HepG2 (cell line): ENCODE measurements around the gene RNU5B-1. TPM values are rescaled to one million over a fixed set of nuclear protein-coding genes. Genes with fewer than 3 reads are reported as not detected.

Experiments used
- DMAP1 ChIP-seq: IDR thresholded peaks from 2 replicates; pipeline ENCODE4 v1.6.1; 2016
- HNRNPH1 ChIP-seq: fragments of 200-400 bp; formaldehyde crosslinking; optimal IDR thresholded peaks from 2 replicates; pipeline ENCODE3; 2017; ENCODE audit warnings: mild to moderate bottlenecking, low read depth, low read length
- SIN3B ChIP-seq: fragments of 150-350 bp; IDR thresholded peaks from 2 replicates; pipeline ENCODE4 v1.6.1; 2014; ENCODE audit warnings: low read length
- ZNF468 ChIP-seq: sonication (generic); formaldehyde crosslinking; IDR thresholded peaks from 2 replicates; pipeline ENCODE4 v1.8.0; 2022; ENCODE audit warnings: mild to moderate bottlenecking, moderate library complexity, missing genetic modification reagents
- ZNF567 ChIP-seq: sonication (generic); formaldehyde crosslinking; IDR thresholded peaks from 2 replicates; pipeline ENCODE4 v1.8.1; 2023; ENCODE audit warnings: mild to moderate bottlenecking, missing genetic modification reagents, borderline replicate concordance
- polyA plus RNA-seq, 8 experiments: library from polyadenylated mRNA; depleted of rRNA in 3 of 8; stranded (reverse) in 7 of 8; unstranded in 1 of 8; fragments of >200 nt; fragmentation: Illumina TruSeq in 4 of 8; extraction: Trizol in 4 of 8; gene quantifications; 2 replicates each; pipeline versions ENCODE4 v1.2.1 to v1.2.3, GENCODE V29; 2011 to 2016; ENCODE audit warnings: low read depth in 4 of 8, missing spikeins in 1 of 8, mixed read lengths in 1 of 8; ENCODE audit not compliant: insufficient read depth in 1 of 8
- total RNA-seq, 5 experiments: library from RNA; depleted of rRNA; stranded (reverse); fragments of >200 nt; fragmentation: Illumina TruSeq; extraction: Trizol; gene quantifications; 2 replicates each; pipeline ENCODE4 v1.2.3, GENCODE V29; 2016; ENCODE audit warnings: low read depth in 1 of 5
- TF ChIP-seq, protein P1 (sequence below): sonication (generic); formaldehyde crosslinking; IDR thresholded peaks from 2 replicates; pipeline ENCODE4; 2020; ENCODE audit warnings: missing genetic modification reagents, mild to moderate bottlenecking, borderline replicate concordance
- TF ChIP-seq, protein P2 (sequence below): sonication (generic); formaldehyde crosslinking; IDR thresholded peaks from 2 replicates; pipeline ENCODE4 v1.8.0; 2022; ENCODE audit warnings: low read depth, missing genetic modification reagents
- TF ChIP-seq, protein P3 (sequence below): sonication (generic); formaldehyde crosslinking; IDR thresholded peaks from 2 replicates; pipeline ENCODE4 v1.4.0; 2020; ENCODE audit warnings: missing genetic modification reagents
- TF ChIP-seq, protein P4 (sequence below): sonication (generic); formaldehyde crosslinking; IDR thresholded peaks from 2 replicates; pipeline ENCODE4 v1.8.0; 2022; ENCODE audit warnings: missing genetic modification reagents, low read depth, mild to moderate bottlenecking, borderline replicate concordance
- TF ChIP-seq, protein P5 (sequence below): sonication (generic); formaldehyde crosslinking; IDR thresholded peaks from 2 replicates; pipeline ENCODE4 v1.8.0; 2022; ENCODE audit warnings: missing genetic modification reagents, mild to moderate bottlenecking, borderline replicate concordance

Gene RNU5B-1
- total and polyA plus RNA-seq, 2 of the 13 experiments (the other 11 are each of a cell fraction or from before 2014, with no cell fraction given): 1,646 TPM; not detected in 1

DNA sequence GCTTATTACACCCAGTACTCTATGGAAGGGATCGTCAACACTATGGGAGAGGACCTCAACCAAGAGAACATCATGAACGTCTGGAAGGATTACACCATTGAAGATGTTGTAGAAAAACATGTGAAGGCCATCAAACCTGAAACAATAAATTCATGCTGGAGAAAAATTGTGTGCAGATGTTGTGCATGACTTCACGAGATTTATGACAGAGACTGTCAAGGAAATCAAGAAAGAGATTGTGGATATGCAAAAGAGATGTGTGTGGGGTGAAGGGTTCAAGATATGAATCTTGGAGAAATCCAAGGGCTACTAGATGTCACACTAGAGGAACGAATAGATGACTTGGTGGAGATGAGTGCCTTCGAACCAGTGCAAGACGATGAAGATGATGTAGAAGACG, 14.2 kb upstream of the RNU5B-1 start (continued):
- TF ChIP-seq, protein P1, sequence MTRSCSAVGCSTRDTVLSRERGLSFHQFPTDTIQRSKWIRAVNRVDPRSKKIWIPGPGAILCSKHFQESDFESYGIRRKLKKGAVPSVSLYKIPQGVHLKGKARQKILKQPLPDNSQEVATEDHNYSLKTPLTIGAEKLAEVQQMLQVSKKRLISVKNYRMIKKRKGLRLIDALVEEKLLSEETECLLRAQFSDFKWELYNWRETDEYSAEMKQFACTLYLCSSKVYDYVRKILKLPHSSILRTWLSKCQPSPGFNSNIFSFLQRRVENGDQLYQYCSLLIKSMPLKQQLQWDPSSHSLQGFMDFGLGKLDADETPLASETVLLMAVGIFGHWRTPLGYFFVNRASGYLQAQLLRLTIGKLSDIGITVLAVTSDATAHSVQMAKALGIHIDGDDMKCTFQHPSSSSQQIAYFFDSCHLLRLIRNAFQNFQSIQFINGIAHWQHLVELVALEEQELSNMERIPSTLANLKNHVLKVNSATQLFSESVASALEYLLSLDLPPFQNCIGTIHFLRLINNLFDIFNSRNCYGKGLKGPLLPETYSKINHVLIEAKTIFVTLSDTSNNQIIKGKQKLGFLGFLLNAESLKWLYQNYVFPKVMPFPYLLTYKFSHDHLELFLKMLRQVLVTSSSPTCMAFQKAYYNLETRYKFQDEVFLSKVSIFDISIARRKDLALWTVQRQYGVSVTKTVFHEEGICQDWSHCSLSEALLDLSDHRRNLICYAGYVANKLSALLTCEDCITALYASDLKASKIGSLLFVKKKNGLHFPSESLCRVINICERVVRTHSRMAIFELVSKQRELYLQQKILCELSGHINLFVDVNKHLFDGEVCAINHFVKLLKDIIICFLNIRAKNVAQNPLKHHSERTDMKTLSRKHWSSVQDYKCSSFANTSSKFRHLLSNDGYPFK (CRISPR knock-in tag): no peak
- TF ChIP-seq ZNF567 (CRISPR knock-in tag) (no peak), ZNF468 (CRISPR knock-in tag) (no peak), SIN3B (no peak), HNRNPH1 (no peak), DMAP1 (CRISPR knock-in tag) (no peak)
- TF ChIP-seq, protein P2, sequence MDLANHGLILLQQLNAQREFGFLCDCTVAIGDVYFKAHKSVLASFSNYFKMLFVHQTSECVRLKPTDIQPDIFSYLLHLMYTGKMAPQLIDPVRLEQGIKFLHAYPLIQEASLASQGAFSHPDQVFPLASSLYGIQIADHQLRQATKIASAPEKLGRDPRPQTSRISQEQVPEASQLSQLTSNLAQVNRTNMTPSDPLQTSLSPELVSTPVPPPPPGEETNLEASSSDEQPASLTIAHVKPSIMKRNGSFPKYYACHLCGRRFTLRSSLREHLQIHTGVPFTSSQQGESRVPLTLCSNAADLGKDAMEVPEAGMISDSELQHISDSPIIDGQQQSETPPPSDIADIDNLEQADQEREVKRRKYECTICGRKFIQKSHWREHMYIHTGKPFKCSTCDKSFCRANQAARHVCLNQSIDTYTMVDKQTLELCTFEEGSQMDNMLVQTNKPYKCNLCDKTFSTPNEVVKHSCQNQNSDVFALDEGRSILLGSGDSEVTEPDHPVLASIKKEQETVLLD (CRISPR knock-in tag): no peak
- TF ChIP-seq, protein P3, sequence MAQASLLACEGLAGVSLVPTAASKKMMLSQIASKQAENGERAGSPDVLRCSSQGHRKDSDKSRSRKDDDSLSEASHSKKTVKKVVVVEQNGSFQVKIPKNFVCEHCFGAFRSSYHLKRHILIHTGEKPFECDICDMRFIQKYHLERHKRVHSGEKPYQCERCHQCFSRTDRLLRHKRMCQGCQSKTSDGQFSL (CRISPR knock-in tag): no peak
- TF ChIP-seq, protein P4, sequence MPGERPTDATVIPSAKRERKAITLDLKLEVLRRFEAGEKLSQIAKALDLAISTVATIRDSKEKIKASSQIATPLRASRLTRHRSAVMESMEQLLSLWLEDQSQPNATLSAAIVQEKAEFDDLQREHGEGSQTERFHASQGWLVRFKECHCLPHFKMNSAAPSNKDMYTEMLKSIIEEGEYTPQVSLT (CRISPR knock-in tag): no peak
- TF ChIP-seq, protein P5, sequence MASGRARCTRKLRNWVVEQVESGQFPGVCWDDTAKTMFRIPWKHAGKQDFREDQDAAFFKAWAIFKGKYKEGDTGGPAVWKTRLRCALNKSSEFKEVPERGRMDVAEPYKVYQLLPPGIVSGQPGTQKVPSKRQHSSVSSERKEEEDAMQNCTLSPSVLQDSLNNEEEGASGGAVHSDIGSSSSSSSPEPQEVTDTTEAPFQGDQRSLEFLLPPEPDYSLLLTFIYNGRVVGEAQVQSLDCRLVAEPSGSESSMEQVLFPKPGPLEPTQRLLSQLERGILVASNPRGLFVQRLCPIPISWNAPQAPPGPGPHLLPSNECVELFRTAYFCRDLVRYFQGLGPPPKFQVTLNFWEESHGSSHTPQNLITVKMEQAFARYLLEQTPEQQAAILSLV (CRISPR knock-in tag): no peak
